HPDE6-E6E7 (cell line): Measurements from ENCODE around the gene IDI1.
"Not testable (repeated sequence)": the region's sequence is repeated elsewhere in the genome, so short reads cannot be mapped to it uniquely, and the experiment has no call there.

Experiments
- DNase-seq: peaks from one replicate; pipeline ENCODE4 v3.0.0; 2011; ENCODE audit warnings: missing footprints; ENCODE audit errors: extremely low spot score

IDI1 gene

GRCh38 chr10:1063232-1063865 lies 14.4 kb upstream of the IDI1 start:
- DNase-seq: no peak

DNA sequence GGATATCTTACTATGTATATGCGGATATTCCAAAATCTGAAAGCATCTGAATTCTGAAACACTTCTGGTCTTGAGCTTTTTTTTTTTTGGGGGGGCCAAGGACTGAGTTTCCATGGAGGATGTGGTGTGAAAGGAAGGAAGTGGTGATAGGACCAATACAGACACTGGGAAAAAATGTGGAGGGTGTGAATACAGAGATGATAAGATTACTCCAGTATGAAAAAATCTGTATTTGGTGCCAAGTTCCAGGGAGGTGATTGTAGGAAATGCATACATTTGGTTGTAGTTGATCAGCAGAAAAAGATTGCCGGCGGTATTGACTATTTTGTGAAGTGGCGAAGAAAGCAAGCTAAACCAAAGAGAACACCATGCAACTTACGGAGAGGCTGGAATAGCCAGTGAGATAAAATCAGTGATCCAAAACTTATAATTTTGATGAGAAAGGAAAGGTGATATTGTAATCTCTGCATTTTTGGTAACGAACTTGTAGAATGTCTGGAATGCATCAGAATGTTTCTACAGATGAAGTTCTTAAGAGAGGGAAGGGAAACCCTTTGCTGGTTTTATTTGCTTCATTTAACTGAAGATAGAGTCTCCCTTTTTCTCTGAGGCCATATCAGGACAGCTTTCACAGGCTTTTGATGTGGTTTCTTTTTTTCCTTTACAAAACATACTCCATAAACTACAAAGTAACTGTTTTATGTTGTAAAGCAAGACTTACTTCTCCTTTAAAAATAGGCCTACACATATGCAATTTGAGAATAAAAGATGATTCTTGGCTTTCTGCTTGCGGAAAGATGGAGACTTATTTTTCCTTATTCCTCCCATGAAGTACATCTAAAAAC lies 13.2 kb upstream of the IDI1 start:
- DNase-seq: no peak

GRCh38 chr10:1059902-1060301 lies 11.0 kb upstream of the IDI1 start:
- no peak for DNase-seq

GRCh38 chr10:1058017-1058416 lies 9.1 kb upstream of the IDI1 start:
- no peak for DNase-seq

DNA sequence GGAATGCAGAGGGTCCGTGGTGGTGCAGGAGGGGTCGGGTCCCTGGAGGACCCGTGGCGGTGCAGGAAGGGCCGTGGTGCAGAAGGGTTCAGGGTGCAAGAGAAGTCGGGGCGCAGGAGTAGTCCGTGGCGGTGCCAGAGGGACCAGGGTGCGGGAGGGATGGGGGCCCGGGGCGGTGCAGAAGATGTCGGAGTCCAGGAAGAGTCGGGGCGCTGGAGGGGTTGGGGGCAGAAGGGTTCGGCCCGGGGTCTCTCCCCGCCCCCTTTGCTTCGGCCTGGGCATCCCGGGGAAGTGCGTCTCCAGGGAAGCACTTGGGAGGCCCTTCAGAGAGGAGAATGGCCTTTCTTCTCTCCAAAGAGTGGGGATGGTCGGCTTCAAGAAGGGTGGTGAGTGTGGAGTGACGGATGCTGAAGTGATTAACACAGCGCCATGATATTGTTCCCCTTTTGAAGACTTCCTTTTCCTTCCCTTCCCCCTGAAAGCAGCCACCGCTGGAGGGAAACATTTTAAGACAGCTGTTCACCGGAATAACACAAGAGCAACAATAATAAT lies 8.3 kb upstream of the IDI1 start:
- DNase-seq: no peak

GRCh38 chr10:1056326-1057105 lies 7.6 kb upstream of the IDI1 start, which contains the start of gene WDR37:
Gene WDR37, plus strand, starts transcription at chr10:1056385. Its CDS starts 15,771 bp downstream, at chr10:1072156.
- DNase-seq: no peak

- no peak for DNase-seq
Measured at GRCh38 chr10:1054684-1055083, 5.8 kb upstream of the IDI1 start.

GRCh38 chr10:1050554-1050953 lies 1.6 kb upstream of the IDI1 start:
- DNase-seq: no peak

GRCh38 chr10:1050145-1050544 lies 1.2 kb upstream of the IDI1 start:
- DNase-seq: no peak

- DNase-seq: no peak
Measured at GRCh38 chr10:1049425-1049958, 573 bp upstream of the IDI1 start.

- no peak for DNase-seq
Measured at GRCh38 chr10:1048349-1048731, 579 bp downstream of the IDI1 start.

GRCh38 chr10:1047937-1048336 lies 982 bp downstream of the IDI1 start:
- DNase-seq: no peak

GRCh38 chr10:1045415-1045814 lies 3.5 kb downstream of the IDI1 start:
- DNase-seq: no peak

- DNase-seq: no peak
Measured at GRCh38 chr10:1044964-1045363, 4.0 kb downstream of the IDI1 start.

- DNase-seq: no peak
Measured at GRCh38 chr10:1044146-1044545, 4.8 kb downstream of the IDI1 start.

DNA sequence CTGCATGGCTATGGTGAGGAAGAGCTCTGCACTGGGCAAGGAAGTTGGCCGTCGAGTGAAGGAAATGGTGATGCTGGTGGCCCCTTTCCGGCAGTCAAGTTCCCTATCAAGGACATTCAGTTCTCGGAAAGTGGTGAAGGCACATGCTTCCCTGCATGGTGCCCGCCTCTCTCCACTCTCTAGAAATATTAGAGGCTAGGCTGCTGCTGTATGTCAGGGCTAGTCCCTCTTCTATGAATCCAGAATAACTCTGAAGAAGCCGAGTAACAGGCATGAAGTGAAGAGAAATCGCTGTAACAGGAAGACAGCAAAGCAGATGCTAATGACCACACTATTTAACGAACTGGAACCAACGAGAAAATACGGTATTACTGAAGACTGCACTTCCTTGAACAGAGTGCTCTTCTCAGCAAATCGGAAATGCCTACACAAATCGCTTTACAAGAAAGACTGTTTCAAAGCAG lies 5.4 kb downstream of the IDI1 start:
- no peak for DNase-seq

DNA sequence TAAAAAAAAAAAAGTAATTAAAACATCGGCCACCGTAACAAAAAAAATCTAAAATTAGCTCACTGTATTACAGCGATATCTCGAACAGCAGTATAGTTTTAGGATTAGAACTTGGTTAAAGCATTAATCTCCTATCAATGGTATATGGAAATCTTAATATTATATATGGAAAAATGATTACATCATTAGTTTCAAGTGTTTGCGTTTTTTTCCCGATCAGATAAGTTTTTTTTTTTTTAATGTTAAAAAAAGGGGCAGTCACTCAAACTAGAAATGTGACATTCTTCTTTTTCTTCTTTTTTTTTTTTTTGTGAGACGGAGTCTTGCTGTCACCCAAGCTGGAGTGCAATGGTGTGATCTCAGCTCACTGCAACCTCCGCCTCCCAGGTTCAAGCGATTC lies 7.4 kb downstream of the IDI1 start:
- no peak for DNase-seq

- DNase-seq: no peak
Measured at GRCh38 chr10:1040133-1040532, 8.8 kb downstream of the IDI1 start.

DNA sequence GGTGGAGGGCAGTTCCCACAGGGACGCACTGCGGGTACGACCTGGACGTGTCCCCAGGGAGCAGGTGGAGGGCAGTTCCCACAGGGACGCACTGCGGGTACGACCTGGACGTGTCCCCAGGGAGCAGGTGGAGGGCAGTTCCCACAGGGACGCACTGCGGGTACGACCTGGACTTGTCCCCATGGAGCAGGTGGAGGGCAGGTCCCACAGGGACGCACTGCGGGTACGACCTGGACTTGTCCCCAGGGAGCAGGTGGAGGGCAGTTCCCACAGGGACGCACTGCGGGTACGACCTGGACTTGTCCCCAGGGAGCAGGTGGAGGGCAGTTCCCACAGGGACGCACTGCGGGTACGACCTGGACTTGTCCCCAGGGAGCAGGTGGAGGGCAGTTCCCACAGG lies 10.2 kb downstream of the IDI1 start:
- not testable (repeated sequence) for DNase-seq

- no peak for DNase-seq
Measured at GRCh38 chr10:1037098-1037497, 11.8 kb downstream of the IDI1 start.

DNA sequence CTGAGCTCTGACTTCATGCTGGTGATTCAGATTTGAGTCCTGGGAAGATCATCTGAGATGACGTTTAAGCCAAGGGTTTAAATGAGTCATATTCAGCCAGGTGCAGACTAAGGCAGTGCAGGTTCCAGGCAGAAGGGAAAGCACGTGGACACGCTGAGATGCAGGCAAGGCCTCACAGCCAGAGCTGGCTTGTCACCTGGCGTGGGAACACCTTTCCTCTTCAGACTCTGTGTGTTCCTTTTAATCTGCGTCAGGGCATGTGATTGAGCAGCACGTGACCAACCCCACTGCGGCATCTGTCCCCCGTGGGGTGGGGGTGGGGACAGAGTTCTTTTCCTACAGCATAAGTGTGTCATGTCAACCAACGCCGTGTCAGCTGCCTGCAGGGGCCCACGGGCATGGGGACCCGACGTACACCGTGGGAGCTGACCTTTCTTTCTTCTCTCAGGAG lies 12.6 kb downstream of the IDI1 start:
- DNase-seq: peak; percentile 69

GRCh38 chr10:1035201-1035600 lies 13.7 kb downstream of the IDI1 start:
- no peak for DNase-seq
